NCI-H2029 treated with DMSO at 0.1 percent for 48 hours (cell line): ENCODE data around the gene CELF5.
A peak's percentile ranks its signal among the peaks of the same experiment; 100 is the strongest.
"Not testable (repeated sequence)": the region's sequence is repeated elsewhere in the genome, so short reads cannot be mapped to it uniquely, and the experiment has no call there.

Experiments
- DNase-seq: peaks from one replicate; lab custom pipeline; 2025; lab: John Stamatoyannopoulos, UW

CELF5 gene

DNA sequence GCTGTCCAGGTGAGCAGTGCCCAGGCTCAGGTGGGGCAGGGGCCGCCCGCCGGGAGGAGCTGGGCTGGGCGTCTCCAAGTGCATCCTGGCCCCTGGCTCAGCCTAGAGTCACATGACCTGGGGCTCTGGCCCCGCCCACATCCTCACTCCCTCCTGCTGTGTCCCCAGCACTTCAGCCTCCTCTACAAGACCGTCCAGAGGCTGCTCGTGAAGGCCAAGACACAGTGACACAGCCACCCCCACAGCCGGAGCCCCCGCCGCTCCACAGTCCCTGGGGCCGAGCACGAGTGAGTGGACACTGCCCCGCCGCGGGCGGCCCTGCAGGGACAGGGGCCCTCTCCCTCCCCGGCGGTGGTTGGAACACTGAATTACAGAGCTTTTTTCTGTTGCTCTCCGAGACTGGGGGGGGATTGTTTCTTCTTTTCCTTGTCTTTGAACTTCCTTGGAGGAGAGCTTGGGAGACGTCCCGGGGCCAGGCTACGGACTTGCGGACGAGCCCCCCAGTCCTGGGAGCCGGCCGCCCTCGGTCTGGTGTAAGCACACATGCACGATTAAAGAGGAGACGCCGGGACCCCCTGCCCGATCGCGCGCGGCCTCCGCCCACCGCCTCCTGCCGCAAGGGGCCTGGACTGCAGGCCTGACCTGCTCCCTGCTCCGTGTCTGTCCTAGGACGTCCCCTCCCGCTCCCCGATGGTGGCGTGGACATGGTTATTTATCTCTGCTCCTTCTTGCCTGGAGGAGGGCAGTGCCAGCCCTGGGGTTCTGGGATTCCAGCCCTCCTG is 16.8 kb upstream of the CELF5 start:
- DNase-seq, result no peak

DNA sequence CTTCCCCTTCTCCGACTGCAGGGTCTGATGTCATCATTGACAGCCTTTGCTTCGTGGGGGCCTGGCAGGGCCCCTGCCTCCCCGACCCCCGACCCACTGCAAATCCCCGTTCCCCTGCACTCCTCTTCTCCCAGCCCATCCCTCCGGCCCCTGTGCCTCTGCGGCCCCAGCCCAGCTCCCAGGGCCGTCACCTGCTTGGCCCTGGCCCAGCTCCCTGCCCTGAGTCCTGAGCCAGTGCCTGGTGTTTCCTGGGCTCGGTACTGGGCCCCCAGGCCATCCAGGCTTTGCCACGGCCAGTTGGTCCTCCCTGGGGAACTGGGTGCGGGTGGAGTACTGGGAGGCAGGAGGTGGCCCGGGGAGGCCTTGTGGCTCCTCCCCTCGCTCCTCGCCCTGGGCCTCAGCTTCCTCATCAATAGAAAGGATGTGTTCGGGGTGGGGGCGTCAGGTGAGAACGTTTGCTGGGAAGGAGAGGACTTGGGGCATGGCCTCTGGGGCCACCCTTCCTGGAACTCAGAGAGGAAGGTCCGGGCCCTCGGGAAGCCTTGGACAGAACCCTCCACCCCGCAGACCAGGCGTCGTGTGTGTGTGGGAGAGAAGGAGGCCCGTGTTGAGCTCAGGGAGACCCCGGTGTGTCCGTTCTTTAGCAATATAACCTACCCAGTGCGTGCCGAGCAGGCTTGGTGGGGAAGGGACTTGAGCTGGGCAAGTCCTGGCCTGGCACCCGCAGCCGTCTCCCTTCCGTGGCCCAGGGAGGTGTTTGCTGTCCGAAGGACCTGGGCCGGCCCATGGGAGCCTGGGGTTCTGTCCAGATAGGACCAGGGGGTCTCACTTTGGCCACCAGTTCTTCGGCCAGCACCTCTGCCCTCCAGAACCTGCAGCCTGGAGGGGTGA is 15.9 kb upstream of the CELF5 start:
- no peak for DNase-seq

DNA sequence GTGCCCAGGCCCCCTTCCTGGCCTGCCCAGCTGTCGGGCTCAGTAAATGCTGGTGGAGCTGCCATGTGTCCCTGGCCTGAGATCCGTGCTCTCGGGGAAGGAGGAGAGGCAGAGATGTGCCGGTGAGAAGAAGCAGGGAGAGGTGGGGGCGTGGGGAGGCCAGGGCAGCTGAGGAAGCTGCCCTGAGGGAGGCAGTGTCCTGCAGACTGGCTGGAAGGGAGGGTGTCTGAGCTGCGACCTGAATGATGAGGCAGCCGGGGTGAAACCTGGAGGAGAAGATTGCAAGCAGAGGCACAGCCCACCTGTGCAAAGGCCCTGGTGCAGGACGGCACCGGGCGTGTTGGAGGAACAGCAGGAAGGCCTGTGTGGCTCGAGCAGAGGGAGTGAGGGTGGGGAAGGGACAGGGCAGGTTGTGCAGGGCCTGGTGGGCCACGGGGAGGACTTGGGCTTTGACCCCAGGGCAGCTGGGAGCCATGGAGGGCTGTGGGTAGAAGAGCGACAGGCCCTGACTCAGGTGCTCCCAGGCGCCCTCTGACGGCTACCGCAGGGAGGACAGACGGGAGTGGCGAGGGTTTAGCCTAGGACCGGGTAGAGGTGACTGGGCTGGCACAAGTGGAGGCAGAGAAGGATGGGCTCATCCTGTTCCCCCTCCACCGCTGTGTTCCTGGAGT is 14.0 kb upstream of the CELF5 start:
- no peak for DNase-seq

DNA sequence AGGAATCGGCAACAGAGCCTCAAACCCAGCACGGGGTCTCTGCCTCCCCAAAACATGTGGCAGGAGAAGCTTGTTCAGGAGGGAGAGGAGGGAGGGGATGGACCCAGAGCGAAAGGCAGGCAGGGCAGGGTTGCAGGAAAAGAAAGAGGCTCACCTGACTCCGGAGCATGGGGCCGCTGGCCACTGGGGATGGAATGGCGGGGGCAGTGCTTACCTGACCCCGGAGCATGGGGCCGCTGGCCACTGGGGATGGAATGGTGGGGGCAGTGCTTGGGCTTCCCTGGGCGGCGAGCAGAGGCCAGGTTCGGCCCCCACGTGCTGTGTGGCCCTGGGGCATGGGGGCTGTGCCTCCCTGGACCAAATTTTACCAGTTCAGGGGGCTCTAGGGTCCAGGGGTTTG is 13.3 kb upstream of the CELF5 start:
- DNase-seq, result no peak

DNA sequence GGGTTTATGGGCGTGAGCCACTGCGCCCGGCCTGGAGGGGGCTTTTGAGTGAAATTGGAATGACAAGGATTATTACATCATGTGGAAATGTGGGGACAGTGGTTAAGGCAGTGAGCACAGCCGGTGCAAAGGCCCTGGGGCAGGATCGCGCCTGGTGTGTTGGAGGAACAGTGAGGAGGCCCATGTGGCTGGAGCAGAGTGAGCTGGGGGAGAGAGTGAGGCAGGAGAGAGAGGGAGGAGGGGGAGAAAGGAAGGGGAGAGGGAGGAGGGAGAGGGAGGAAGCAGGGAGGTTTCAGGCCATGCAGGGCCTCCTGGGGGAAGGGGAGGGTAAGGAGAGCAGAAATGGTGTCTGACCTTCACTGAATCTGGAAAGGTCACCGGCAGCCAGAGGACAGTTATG is 11.3 kb upstream of the CELF5 start:
- DNase-seq, result no peak

DNA sequence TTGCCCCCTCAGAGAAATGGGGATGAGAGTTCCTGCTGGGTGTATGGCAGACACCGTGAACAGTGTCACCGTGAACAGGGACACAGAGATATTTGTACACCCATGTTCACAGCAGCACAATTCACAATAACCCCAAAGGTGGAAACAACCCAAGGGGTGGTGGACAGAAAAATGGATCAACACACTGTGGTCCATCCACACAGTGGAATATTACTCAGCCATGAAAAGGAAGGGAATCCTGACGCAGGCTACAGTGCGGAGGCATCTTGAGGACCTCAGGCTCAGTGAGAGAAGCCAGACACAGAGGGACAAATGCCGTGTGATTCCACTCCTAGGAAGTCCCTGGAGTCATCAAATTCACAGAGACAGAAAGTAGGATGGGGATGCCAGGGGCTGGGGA is 7.6 kb upstream of the CELF5 start:
- no peak for DNase-seq

DNA sequence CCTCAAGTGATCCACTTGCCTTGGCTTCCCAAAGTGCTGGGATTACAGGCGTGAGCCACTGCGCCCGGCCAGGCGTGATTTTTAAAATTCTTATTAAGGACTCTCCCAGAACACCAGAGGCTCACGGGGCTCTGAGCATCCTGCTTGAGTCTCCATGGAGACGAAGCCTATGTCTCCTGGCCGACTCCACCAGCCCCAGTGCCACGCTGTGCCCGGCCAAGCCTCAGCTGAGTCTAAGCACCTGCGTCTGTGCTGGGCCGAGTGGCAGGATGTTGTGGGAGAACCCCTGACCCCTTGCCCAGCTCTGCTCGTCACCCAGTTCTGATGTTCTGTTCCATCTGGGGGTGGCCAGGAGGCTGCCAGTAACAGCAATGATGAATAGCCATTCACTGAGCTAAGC is 3.9 kb upstream of the CELF5 start:
- DNase-seq, result no peak

DNA sequence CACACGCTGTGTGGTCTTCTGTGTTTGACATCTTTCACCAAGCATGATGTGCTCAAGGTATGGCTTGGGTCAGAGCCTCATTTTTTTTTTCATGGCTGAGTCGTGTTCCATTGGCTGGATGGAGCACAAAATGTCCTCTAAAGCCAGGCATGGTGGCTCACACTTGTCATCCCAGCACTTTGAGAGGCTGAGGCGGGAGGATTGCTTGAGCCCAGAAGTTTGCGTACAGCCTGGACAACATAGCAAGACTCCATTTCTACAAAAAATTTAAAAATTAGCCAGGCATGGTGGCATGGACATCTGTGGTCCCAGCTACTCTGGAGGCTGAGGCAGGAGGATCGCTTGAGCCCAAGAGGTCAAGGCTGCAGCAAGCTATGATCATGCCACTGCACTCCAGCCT is 2.9 kb upstream of the CELF5 start:
- not testable (repeated sequence) for DNase-seq

DNA sequence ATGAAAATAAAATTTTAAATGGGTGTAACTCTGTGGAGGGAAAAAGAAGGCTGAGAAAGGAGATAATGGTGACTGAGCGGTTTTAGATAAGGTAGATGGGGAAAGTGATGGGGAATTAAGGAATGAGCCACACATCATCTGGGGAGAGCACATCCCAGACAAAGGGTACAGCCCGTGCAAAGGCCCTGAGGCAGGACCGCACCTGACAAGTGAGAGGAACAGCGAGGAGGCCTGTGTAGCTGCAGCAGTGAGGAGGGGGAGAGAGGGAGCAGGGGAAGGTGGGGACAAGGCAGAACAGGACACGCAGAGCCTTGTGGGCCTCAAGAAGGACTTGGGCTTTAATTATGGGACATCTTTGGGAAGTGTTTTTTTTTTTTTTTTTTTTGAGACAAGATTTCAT is 1.8 kb upstream of the CELF5 start:
- DNase-seq, result no peak

DNA sequence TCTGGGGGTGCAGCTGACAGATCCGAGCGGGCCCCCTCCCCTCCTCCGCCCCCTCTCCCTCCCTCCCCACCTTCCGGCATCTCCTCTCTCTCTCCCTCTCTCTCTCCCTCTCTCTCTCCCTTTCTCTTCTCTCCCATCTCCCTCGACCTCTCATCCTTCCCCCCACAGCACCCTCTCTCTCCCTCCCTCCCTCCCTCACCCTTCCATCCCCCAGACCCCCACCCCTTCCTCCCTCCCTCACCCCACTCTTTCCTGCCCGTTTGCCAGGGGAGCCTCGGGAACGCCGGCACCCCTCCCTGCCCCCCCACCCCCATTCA is 666 bp downstream of the CELF5 start:
- no peak for DNase-seq

DNA sequence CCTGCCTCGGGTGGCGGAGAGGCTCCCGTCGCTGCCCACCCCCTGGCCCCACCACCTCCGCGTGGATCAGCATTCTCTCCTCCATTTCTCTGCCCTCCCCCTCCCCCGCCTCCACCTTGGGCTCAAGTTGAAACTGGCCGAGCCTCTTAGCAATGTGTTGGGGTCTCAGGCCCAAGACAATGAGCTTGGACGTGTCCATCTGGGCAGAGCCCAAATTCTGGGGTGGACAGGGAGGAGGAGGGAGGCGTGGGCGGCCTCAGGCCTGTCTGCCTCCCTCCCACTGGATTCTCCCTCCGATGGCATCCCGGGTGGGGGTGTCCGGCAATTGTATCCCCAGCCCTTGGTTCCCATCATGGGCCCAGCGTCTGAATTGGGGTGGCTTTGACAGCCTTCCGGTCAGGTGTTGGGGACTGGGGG is 1.2 kb downstream of the CELF5 start:
- no peak for DNase-seq

DNA sequence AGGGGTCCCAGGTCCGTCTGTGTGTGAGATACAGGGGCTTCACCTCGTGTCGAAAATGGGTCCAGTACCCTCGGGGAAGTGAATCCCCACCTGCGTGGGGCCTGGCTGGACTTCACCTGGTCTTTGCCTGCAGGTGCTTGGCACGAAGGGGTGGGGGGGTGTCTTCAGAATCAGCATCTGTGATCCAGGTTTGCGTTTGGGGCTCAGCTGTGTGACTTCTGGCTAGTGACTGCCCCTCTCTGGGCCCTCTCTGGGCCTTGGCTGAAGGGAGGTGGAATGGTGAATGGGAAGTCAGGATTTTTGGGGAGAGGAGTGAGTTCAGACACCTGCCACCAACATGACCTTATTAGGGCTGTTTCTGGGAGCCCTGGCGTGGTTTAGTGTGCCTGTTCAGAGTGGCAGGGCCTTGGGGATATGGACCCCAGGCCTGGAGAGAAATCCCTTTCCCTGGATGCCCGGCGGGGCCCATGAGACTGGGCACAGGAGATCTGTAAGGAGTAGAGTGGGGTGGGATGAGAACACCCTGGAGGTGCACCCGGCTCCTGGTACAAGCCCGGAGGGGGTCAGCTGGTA is 2.7 kb downstream of the CELF5 start:
- no peak for DNase-seq

DNA sequence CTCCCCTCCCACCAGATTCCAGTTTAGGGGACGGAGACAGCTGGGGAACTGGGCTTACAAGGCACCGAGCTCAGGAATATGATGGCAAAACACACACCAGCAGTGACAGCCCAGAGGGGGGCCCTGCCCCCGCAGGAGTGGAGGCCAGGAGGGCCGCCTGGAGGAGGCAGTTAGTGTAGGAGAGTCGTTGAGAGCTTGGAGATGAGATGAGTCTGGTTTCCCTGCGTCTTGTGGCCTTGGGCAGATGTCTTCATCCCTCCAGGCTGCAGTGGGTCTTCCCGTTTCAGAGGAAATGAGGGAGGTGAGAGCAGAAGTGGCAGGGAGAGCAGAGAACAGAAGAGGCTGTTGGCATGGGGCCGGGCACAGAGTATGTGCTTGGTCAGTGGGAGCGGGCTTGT is 4.9 kb downstream of the CELF5 start:
- DNase-seq, result peak; percentile 9

DNA sequence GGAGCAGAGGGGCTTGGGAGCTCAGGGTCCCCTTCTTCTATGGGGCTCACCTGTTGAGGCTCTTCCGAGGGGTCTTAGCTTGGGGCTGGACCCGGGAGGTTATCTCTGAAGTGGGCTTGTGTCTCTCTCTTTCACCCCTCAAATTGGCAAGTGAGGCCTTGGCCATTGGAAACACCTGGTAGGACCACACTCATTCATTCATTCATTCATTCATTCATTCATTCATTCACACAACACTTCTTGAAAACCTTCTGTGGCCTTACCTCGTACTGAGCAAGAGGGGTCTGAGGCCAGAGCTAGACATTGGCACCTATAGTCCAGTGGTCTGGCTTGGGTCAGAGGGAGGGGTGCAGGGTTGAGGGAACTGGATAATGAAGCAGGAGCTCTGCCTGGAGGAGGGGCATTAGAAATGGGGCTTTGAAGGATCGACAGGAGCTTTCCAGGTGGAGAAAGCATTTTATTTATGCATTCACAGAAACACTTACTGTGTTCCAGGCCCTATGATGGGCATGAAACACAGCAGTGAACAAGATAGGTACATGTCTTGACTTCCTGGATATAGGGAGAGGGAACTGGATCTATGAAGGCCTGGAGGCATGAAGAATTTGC is 5.5 kb downstream of the CELF5 start:
- no peak for DNase-seq

DNA sequence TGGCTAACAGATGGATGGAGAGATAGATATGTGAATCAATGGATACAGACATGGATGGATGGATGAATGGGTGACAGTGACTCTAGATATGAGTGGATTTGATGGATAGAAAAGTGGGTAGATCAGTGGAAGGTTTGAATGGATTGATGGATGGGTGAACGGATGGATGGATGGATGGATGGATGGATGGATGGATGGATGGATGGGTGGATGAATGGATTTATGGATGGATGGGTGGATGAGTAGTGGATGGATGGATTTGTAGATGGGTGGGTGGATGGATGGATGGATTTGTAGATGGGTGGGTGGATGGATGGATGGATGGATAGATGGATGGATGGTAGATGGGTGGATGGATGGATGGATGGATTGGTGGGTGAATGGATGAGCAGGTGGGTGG is 6.8 kb downstream of the CELF5 start:
- no peak for DNase-seq

DNA sequence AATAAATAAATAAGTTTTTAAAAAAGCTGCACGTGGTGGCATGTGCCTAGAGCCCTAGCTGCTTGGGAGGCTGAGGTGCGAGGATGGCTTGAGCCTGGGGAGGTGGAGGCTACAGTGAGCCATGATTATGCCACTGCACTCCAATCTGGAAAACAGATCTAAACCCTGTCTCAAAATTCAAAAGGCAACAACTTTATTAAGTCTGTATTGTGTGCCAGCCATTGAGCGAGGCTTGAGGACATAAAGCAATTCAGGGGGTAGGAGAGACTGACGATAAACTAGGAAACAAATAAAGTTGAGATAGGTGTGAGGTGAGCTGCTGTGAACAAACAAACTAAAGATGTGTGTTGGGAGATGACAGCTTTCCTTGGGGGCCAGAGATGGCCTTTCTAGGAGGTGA is 8.7 kb downstream of the CELF5 start:
- no peak for DNase-seq

DNA sequence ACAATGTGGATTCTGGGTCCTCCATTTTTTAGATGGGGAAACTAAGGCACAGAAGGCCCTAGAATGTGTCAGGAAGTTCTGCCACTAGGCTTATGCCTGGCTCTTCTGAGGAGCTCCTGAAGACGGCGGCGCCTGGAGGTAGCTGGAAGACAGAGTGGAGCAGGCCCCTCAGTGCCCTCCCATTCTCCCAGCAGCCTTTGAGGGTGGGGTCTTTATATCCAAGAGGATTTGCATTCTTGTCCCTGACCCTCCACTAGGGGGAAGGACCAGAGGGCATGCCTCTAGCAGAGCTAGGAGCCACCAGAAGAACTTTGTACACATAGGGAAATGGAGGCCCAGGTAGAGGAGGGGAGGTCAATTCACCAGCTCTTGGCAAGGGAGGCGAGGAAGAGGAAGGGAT is 9.4 kb downstream of the CELF5 start:
- no peak for DNase-seq

DNA sequence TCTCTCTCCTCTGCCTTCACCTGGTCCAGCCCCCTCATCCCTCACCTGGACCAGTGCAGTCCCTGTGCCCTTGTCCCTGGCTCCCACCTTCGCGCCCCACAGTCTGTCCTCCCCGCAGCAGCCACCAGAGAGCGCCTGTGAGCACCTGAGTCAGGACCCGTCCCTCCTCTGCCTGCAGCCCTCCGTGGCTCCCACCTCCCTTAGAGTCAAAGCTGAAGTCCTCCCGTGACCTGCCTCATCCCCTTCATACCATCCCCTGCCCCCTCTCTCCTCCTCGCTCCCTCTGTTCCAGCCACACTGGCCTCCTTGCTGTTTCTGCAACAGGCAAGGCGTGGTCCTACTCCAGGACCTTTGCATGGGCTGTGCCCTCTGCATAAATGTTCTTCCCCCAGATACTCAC is 10.3 kb downstream of the CELF5 start:
- DNase-seq, result no peak

DNA sequence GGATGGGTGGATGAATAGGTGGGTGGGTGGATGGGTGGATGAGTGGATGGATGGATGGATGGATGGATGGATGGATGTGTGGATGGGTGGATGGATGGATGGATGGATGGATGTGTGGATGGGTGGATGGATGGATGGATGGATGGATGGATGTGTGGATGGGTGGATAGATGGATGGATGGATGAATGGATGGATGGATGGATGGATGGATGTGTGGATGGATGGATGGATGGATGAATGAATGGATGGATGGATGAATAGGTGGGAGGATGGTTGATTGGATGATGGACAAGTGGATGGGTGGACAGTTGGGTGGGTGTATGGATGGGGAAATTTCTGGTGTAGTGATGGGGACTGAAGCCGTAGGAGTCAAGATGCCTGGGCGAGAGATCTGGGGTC is 11.1 kb downstream of the CELF5 start:
- not testable (repeated sequence) for DNase-seq

DNA sequence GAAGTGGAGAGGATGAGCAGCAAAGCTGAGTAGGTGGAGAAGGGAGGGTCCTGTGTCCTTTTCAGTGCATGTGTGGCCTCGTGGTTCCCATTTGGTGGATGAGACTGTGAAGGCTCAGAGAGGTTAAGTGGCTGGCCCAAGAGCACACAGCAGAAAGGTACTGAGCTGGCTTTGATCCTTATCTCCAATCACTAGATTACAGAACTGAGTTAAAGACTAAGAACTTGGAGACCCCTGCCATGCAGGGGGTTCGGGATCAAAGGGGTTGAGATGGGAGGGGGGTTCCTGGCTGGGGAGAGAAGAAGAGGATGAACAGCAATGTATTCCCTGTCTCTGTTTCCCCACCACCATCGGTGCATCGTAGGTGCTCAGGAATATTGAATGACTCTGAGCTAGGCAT is 11.8 kb downstream of the CELF5 start:
- no peak for DNase-seq

DNA sequence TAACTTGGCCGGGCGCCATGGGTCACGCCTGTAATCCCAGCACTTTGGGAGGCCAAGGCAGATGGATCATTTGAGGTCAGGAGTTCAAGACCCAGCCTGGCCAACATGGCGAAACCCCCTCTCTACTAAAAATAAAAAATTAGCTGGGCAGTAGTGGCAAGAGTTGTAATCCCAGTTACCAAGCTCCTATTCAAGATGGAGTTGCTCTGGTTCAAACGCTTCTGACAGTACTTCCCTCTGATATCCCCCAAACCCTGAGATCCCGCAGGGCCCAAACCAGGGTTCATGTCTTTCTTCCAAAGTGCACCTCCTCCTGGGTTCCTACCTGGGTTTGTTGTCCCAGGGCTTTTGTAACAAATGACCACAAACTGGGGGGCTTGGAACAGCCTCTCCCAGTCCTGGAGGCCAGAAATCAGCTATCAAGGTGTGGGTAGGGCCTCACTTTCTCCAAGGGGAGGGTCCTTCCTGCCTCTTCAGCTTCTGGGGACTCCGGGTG is 13.7 kb downstream of the CELF5 start:
- no peak for DNase-seq

DNA sequence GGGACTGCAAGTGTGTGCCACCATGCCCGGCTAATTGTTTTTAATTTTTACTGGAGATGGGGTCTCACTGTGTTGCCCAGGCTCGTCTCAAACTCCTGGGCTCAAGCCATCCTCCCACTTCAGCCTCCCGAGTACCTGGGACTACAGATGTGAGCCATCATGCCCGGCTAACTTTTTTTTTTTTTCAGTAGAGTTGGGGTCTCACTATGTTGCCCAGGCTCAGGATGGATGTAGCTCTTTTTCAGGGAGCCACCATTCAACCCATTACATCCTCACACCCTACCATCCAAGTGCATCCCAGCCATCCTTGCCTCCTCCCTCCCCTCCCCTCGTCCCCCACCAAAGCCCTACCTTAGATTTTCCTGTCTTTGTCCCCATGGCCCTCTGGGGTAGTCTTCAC is 14.9 kb downstream of the CELF5 start:
- no peak for DNase-seq
